IMR-90 (cell line): ENCODE results near the gene SLC39A5. TPM values are rescaled to one million over a fixed set of nuclear protein-coding genes. Genes with fewer than 3 reads are reported as not detected.
A peak's percentile ranks its signal among the peaks of the same experiment; 100 is the strongest.

ENCODE experiments used
- ATAC-seq: fragments of 200-7000 bp; cut with Tn5 transposase; 2 replicates; pipeline ENCODE4 v1.9.1; 2020; ENCODE audit warnings: low read depth, mild to moderate bottlenecking, moderate library complexity
- BruUV-seq: library from RNA; stranded (reverse); fragments of 400-500 nt; replicated peaks from 2 replicates; lab custom pipeline; 2021; lab: Mats Ljungman, UMichigan
- CTCF ChIA-PET: fragments of 300-600 bp; formaldehyde crosslinking; extraction: SDS; loops from one replicate; lab custom pipeline; 2021; ENCODE audit warnings: antibody characterized with exemption; lab: Yijun Ruan, JAX
- POLR2A ChIA-PET: fragments of 300-600 bp; sonication (Branson Sonifier 250); formaldehyde crosslinking; loops from one replicate; lab custom pipeline; 2022; ENCODE audit warnings: antibody characterized with exemption; ENCODE audit not compliant: unreplicated experiment; lab: Charles Lee
- DNase-seq: peaks from one replicate; pipeline ENCODE4 v3.0.0; 2013
- H2AFZ ChIP-seq: replicated peaks from 2 replicates; pipeline ENCODE3; 2013; ENCODE audit warnings: low read length, mild to moderate bottlenecking; ENCODE audit not compliant: poor library complexity
- H2AK5ac ChIP-seq: 2 replicates; pipeline ENCODE4 v1.6.1; 2013; ENCODE audit warnings: low read depth, low read length, inconsistent platforms
- H2AK9ac ChIP-seq: replicated peaks from 2 replicates; pipeline ENCODE3; 2013; ENCODE audit warnings: mild to moderate bottlenecking, low read depth, low read length, moderate library complexity; ENCODE audit not compliant: poor library complexity
- H2BK120ac ChIP-seq: 2 replicates; pipeline ENCODE4 v1.6.1; 2013; ENCODE audit warnings: low read depth, low read length, inconsistent platforms
- H2BK15ac ChIP-seq: 3 replicates; pipeline ENCODE4 v1.6.1; 2013; ENCODE audit warnings: low read depth, low read length, inconsistent platforms
- H2BK20ac ChIP-seq: 2 replicates; pipeline ENCODE4 v1.6.1; 2013; ENCODE audit warnings: low read depth, mild to moderate bottlenecking, inconsistent platforms, low read length, moderate library complexity
- H2BK5ac ChIP-seq: 2 replicates; pipeline ENCODE4 v1.6.1; 2013; ENCODE audit warnings: mild to moderate bottlenecking, low read depth, low read length, inconsistent platforms; ENCODE audit not compliant: poor library complexity, severe bottlenecking
- H3K14ac ChIP-seq: replicated peaks from 2 replicates; pipeline ENCODE4 v1.6.1; 2013; ENCODE audit warnings: low read depth, low read length, inconsistent platforms
- H3K18ac ChIP-seq: 2 replicates; pipeline ENCODE4 v1.6.1; 2013; ENCODE audit warnings: low read depth, low read length, control low read depth
- H3K23ac ChIP-seq: 2 replicates; pipeline ENCODE4 v1.6.1; 2013; ENCODE audit warnings: low read depth, low read length, inconsistent platforms
- H3K27ac ChIP-seq: 2 replicates; pipeline ENCODE4 v1.5.1; 2013; ENCODE audit warnings: mild to moderate bottlenecking, control low read depth, low read length; ENCODE audit not compliant: insufficient read depth
- H3K27me3 ChIP-seq: 2 replicates; pipeline ENCODE4 v1.6.1; 2013; ENCODE audit warnings: low read length; ENCODE audit not compliant: control insufficient read depth, insufficient read depth
- H3K36me3 ChIP-seq: 2 replicates; pipeline ENCODE4 v1.6.1; 2013; ENCODE audit warnings: low read length, mixed read lengths; ENCODE audit not compliant: control insufficient read depth, insufficient read depth
- H3K4ac ChIP-seq: 2 replicates; pipeline ENCODE4 v1.6.1; 2013; ENCODE audit warnings: low read depth, low read length, inconsistent platforms
- H3K4me1 ChIP-seq: 2 replicates; pipeline ENCODE4 v1.6.1; 2013; ENCODE audit warnings: low read length, mixed read lengths; ENCODE audit not compliant: control insufficient read depth, insufficient read depth
- H3K4me2 ChIP-seq: 2 replicates; pipeline ENCODE4 v1.6.1; 2013; ENCODE audit warnings: low read depth, mild to moderate bottlenecking, control low read depth, low read length, moderate library complexity
- H3K4me3 ChIP-seq: 2 replicates; pipeline ENCODE4 v1.5.1; 2013; ENCODE audit warnings: low read depth, mild to moderate bottlenecking, control low read depth, low read length, moderate library complexity; ENCODE audit not compliant: insufficient read depth
- H3K56ac ChIP-seq: 2 replicates; pipeline ENCODE4 v1.6.1; 2013; ENCODE audit warnings: low read length, inconsistent platforms; ENCODE audit not compliant: insufficient read depth; ENCODE audit errors: extremely low read depth
- H3K79me1 ChIP-seq, 2 experiments: 2 replicates each; pipeline ENCODE4 v1.6.1; 2013; ENCODE audit warnings: low read length in 2 of 2, inconsistent platforms in 1 of 2, low read depth in 1 of 2
- H3K9ac ChIP-seq: 2 replicates; pipeline ENCODE4 v1.6.1; 2013; ENCODE audit warnings: low read depth, low read length, control low read depth
- H3K9me1 ChIP-seq: 2 replicates; pipeline ENCODE4 v1.6.1; 2013; ENCODE audit warnings: low read length, inconsistent platforms; ENCODE audit not compliant: insufficient read depth
- H3K9me3 ChIP-seq: 2 replicates; pipeline ENCODE4 v1.6.1; 2013; ENCODE audit warnings: low read length; ENCODE audit not compliant: control insufficient read depth, insufficient read depth
- H4K20me1 ChIP-seq: 2 replicates; pipeline ENCODE4 v1.6.1; 2013; ENCODE audit warnings: low read length, inconsistent platforms; ENCODE audit not compliant: insufficient read depth
- H4K5ac ChIP-seq: 2 replicates; pipeline ENCODE4 v1.6.1; 2013; ENCODE audit warnings: mild to moderate bottlenecking, low read depth, low read length, control low read depth
- H4K8ac ChIP-seq, 2 experiments: 2 replicates each; pipeline ENCODE4 v1.6.1; 2013; ENCODE audit warnings: low read depth in 2 of 2, low read length in 2 of 2, control low read depth in 1 of 2, inconsistent platforms in 1 of 2
- H4K91ac ChIP-seq: 2 replicates; pipeline ENCODE4 v1.6.1; 2013; ENCODE audit warnings: low read depth, low read length, inconsistent platforms; ENCODE audit not compliant: insufficient read depth
- CHD1 ChIP-seq: IDR thresholded peaks from 2 replicates; pipeline ENCODE4 v1.6.1; 2012; ENCODE audit warnings: low read depth, low read length, improper control_type of control experiment
- FOS ChIP-seq: fragments of 150-350 bp; IDR thresholded peaks from 2 replicates; pipeline ENCODE4 v1.6.1; 2016; ENCODE audit warnings: low read depth, low read length
- NFE2L2 ChIP-seq: fragments of 150-350 bp; IDR thresholded peaks from 2 replicates; pipeline ENCODE4 v1.6.1; 2016; ENCODE audit warnings: low read depth, mild to moderate bottlenecking, low read length
- WGBS, 2 experiments: methylation state at CpG; one replicate each; pipeline versions ENCODE4 v1.1.5 to v1.1.7; 2013; ENCODE audit warnings: missing lambda C conversion rate in 2 of 2; ENCODE audit not compliant: insufficient read length in 1 of 2; ENCODE audit errors: extremely low coverage in 2 of 2; 5-methylcytosine and 5-hydroxymethylcytosine counted together
- dilution Hi-C: fragments of 300-500 bp; cut with HindIII; formaldehyde crosslinking; loops from one replicate; pipeline ENCODE4 v1.14.3; 2018; ENCODE audit warnings: low sequenced_read_pairs; ENCODE audit not compliant: unreplicated experiment
- in situ Hi-C: fragments of 300-500 bp; cut with MboI; formaldehyde crosslinking; loops from 3 replicates; pipeline ENCODE4 v1.14.3; 2019; ENCODE audit warnings: low sequenced_read_pairs, inconsistent platforms, mixed read lengths
- intact Hi-C: fragments of 100-400 bp; cut with micrococcal nuclease; formaldehyde crosslinking; loops from 2 replicates; pipeline ENCODE4 v1.10.0; 2022
- polyA plus RNA-seq, 3 experiments: library from polyadenylated mRNA; depleted of rRNA; stranded (reverse); fragments of >200 nt; gene quantifications; 2 replicates each; pipeline ENCODE4 v1.2.3, GENCODE V29; 2012; ENCODE audit warnings: low replicate concordance in 1 of 3
- total RNA-seq: library from RNA; depleted of rRNA; stranded (reverse); fragments of >200 nt; gene quantifications from 2 replicates; pipeline ENCODE4 v1.2.3, GENCODE V29; 2012
- TF ChIP-seq, protein P1 (sequence below): fragments of 150-350 bp; IDR thresholded peaks from 2 replicates; pipeline ENCODE4 v1.6.1; 2017; ENCODE audit warnings: mild to moderate bottlenecking, antibody characterized with exemption, low read length, low read depth

Gene SLC39A5
- total and polyA plus RNA-seq, 2 of the 4 experiments (the other 2 are of a cell fraction) = not detected

DNA sequence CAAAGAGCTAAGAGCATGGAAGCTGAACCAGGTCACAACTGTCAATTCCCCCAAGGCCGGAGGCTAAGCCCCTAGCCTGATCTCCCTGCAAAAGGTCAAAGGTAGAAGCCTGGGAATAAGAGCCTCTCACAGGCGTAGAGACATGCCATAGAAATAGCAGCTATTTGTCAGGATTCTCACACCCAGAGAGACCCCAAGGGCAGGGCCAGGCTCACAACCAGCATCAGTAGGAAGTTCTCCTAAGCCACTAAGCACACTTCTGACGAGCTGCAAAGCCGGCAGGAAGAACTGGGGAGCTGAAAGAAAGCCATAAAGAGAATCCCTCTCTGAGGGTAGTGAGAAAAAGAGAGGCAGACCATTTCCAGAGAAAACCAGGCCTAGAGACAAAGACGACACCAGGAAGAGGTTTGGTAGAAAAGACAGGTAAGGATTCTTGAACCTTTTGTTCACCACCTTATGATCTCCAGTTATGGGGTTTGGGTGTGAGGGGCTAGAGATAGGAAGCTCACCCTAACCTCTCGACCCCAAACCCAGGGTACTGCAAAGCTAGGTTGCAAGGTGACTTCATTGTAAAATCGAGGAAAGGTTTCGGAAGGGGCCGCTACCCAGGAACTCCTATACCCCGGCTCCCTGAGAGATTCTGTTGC is 41.6 kb upstream of the SLC39A5 start:
- ChIA-PET CTCF (interaction anchor here (1.8 to 2.6 kb wide), 3 partner anchors 10 to 70 kb away, joined by 7 to 27 read pairs (median 22); partner anchors contain the start of genes RNF41 and ZC3H10), POLR2A (interaction anchor here (0.6 to 1.3 kb wide), 3 partner anchors 27 to 69 kb away, joined by 3 to 5 read pairs (median 3); partner anchors contain the start of genes RNF41 and ZC3H10)
- Histone ChIP-seq H4K5ac (no peak overlapping the region), H3K4me1 (peaks cover 7% of the 10 kb centered on the region), H3K4me3 (peak overlapping the region; percentile 95), H3K56ac (peak overlapping the region; percentile 8), H3K9me1 (peaks cover 5% of the 10 kb centered on the region; the same call in 1 of the 2 replicates), H2AK5ac (peak overlapping the region; percentile 64), H3K36me3 (peaks cover 16% of the 10 kb centered on the region), H3K14ac (peak overlapping the region; percentile 97), H2BK120ac (no peak overlapping the region; the same call in 1 of the 2 replicates), H3K27me3 (no peaks in the 10 kb centered on the region), H2AFZ (peak overlapping the region; percentile 84), H3K9me3 (no peaks in the 10 kb centered on the region), H3K27ac (peak overlapping the region; percentile 75), H2AK9ac (peak overlapping the region; percentile 98), H4K91ac (peak overlapping the region; percentile 69), H3K18ac (no peak overlapping the region), H3K79me1 (peaks cover 27 to 46% of the 10 kb centered on the region in 2 experiments), H3K23ac (peak overlapping the region; percentile 92), H2BK15ac (no peak overlapping the region), H4K20me1 (peaks cover 14% of the 10 kb centered on the region; the same call in 1 of the 2 replicates), H4K8ac (peak overlapping the region in 1 of 2 experiments; percentile 41; a peak in 1 of 4 replicates), H2BK5ac (peak overlapping the region; percentile 60), H3K4ac (peak overlapping the region; percentile 72), H2BK20ac (no peak overlapping the region), H3K4me2 (peak overlapping the region; percentile 97), H3K9ac (peak overlapping the region; percentile 95)
- ATAC-seq (no peak), DNase-seq (no peak)
- intact Hi-C loops = loop anchor here (2.0 kb wide), 1 partner anchor 61 kb away; no protein-coding TSS in a partner anchor
- TF ChIP-seq, protein P1, sequence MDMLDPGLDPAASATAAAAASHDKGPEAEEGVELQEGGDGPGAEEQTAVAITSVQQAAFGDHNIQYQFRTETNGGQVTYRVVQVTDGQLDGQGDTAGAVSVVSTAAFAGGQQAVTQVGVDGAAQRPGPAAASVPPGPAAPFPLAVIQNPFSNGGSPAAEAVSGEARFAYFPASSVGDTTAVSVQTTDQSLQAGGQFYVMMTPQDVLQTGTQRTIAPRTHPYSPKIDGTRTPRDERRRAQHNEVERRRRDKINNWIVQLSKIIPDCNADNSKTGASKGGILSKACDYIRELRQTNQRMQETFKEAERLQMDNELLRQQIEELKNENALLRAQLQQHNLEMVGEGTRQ = no peak
- no peak for TF ChIP-seq FOS
- no peak for TF ChIP-seq CHD1
- TF ChIP-seq NFE2L2 = no peak
- in situ Hi-C loops = loop anchor here (5.0 kb wide), 1 partner anchor 61 kb away; the partner anchor contains the start of gene ESYT1
- dilution Hi-C loops = no loop called here
- no TSS peak for BruUV-seq
- WGBS, 2 experiments = 40% methylated on average over 1 of the region's 10 CpGs; no CpG with 5 or more reads in 1 of the 2 experiments
